ENCODE measurements around the gene EFHC1. TPM values are rescaled to one million over a fixed set of nuclear protein-coding genes. Genes with fewer than 3 reads are reported as not detected.
A peak's percentile ranks its signal among the peaks of the same experiment; 100 is the strongest.

Gene EFHC1
- total and polyA plus RNA-seq, 2 of the 13 experiments (the other 11 are each of a cell fraction or from before 2014, with no cell fraction given): 23.4 to 29.5 TPM

DNA sequence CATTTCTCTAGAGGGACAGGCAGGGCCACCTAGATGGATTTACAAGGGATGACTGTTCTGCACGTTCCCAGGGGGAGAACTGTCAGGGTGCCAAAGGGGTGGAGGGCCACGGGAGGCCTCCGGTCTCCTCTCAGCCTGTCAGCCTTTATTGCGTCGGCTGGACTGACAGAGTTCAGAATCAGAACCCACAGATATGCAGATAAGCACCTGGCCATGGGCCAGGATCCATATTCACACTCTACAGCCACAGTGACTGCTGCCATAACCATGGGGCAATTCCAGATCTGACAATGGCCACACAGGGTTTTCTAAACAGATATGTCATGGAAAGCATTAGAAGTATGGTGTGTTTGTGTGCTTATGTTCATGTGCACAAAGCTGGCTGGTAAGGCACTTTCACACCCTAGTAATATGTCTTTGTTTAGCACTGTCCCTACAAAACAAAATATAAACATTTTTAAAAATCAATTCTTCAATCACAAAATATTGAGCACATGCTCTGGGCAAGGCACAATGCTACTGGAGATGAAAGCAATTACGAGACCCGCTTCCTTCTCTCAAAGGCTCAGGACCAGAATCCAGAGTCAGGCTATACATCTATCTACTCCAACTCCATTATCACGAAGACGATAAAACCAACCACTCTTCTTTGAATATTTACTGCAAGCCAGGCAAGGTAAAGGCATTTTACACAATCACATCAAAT lies 127.7 kb downstream of the EFHC1 start (continued):
- TF ChIP-seq, protein P1, sequence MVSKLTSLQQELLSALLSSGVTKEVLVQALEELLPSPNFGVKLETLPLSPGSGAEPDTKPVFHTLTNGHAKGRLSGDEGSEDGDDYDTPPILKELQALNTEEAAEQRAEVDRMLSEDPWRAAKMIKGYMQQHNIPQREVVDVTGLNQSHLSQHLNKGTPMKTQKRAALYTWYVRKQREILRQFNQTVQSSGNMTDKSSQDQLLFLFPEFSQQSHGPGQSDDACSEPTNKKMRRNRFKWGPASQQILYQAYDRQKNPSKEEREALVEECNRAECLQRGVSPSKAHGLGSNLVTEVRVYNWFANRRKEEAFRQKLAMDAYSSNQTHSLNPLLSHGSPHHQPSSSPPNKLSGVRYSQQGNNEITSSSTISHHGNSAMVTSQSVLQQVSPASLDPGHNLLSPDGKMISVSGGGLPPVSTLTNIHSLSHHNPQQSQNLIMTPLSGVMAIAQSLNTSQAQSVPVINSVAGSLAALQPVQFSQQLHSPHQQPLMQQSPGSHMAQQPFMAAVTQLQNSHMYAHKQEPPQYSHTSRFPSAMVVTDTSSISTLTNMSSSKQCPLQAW (CRISPR knock-in tag; IDR thresholded peaks at IDR 0.05): peak; percentile 55; the same call in 1 of the 2 replicates
- TF ChIP-seq GFI1 (CRISPR knock-in tag; IDR thresholded peaks at IDR 0.05; ENCODE audit: borderline replicate concordance) (peak; percentile 81), MTF2 (CRISPR knock-in tag; IDR thresholded peaks at IDR 0.05; ENCODE audit: borderline replicate concordance) (no peak), ZNF503 (CRISPR knock-in tag; IDR thresholded peaks at IDR 0.05) (peak; percentile 25; the same call in 1 of the 2 replicates), TBX3 (IDR thresholded peaks at IDR 0.05; ENCODE audit: borderline replicate concordance) (0 out of 2 replicates have a peak, but pooled peaks have one; percentile 6), ZBTB1 (CRISPR knock-in tag; IDR thresholded peaks at IDR 0.05; ENCODE audit: borderline replicate concordance) (no peak), RAD21 (CRISPR knock-in tag; IDR thresholded peaks at IDR 0.05) (no peak), ZNF746 (CRISPR knock-in tag; IDR thresholded peaks at IDR 0.05) (no peak), ZBTB20 (CRISPR knock-in tag; IDR thresholded peaks at IDR 0.05; ENCODE audit: borderline replicate concordance, low read depth) (no peak), GATAD2A (CRISPR knock-in tag; IDR thresholded peaks at IDR 0.05) (peak; percentile 80), ZNF512 (CRISPR knock-in tag; IDR thresholded peaks at IDR 0.05) (no peak), THAP7 (CRISPR knock-in tag; IDR thresholded peaks at IDR 0.05) (peak; percentile 82), NFKBIZ (CRISPR knock-in tag; IDR thresholded peaks at IDR 0.05) (peak; percentile 10; the same call in 1 of the 2 replicates), PAX8 (CRISPR knock-in tag; IDR thresholded peaks at IDR 0.05; ENCODE audit: borderline replicate concordance) (no peak), ZNF577 (CRISPR knock-in tag; IDR thresholded peaks at IDR 0.05; ENCODE audit: borderline replicate concordance, low read depth) (no peak), IKZF4 (CRISPR knock-in tag; IDR thresholded peaks at IDR 0.05; ENCODE audit: borderline replicate concordance, low read depth, not compliant biosample characterization) (no peak), TBL1XR1 (IDR thresholded peaks at IDR 0.05; ENCODE audit: borderline replicate concordance, low read length, partially characterized antibody) (no peak), RARA (CRISPR knock-in tag; IDR thresholded peaks at IDR 0.05) (peak; percentile 69), CERS6 (CRISPR knock-in tag; IDR thresholded peaks at IDR 0.05) (no peak), ZNF878 (CRISPR knock-in tag; IDR thresholded peaks at IDR 0.05) (0 out of 2 replicates have a peak, but pooled peaks have one; percentile 20)
- TF ChIP-seq, protein P2, sequence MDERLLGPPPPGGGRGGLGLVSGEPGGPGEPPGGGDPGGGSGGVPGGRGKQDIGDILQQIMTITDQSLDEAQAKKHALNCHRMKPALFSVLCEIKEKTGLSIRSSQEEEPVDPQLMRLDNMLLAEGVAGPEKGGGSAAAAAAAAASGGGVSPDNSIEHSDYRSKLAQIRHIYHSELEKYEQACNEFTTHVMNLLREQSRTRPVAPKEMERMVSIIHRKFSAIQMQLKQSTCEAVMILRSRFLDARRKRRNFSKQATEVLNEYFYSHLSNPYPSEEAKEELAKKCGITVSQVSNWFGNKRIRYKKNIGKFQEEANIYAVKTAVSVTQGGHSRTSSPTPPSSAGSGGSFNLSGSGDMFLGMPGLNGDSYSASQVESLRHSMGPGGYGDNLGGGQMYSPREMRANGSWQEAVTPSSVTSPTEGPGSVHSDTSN (CRISPR knock-in tag; IDR thresholded peaks at IDR 0.05): no peak
